ENCODE results near the gene CPSF6.

Gene CPSF6

DNA sequence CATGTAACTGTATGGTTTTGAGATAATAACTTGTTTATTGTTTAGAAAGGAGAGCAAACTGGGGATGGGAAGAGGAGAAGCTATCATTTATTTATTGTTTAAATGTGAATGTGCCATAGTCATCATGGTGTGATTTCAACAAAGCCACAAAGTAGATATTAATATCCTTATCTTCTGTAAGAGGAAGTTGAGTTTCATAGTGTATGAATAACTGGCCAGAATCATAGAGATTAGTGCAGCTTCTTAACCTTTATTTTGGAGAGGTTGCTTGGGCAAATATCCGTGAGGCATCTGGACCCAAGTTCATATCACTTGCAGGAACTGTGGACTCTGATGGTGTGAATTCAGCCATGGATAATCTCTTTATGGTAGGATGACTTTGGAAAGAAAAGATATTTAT, 82.0 kb downstream of the CPSF6 start:
- no peak for DNase-seq (ENCODE audit: low read depth, low spot score)
